PC-3 (cell line): Measurements from ENCODE around the gene FAM110A.

Experiments used
- CTCF ChIP-seq: fragments of 300-600 bp; sonication (generic); conservative IDR thresholded peaks from 2 replicates; pipeline ENCODE4 v1.5.1; 2017; ENCODE audit warnings: antibody characterized with exemption, low read depth, mild to moderate bottlenecking, low read length
- EZH2 ChIP-seq: fragments of 300-600 bp; sonication (generic); IDR thresholded peaks from one replicate; pipeline ENCODE4 v1.6.1; 2017; ENCODE audit warnings: antibody characterized with exemption, mild to moderate bottlenecking, low read length; ENCODE audit not compliant: unreplicated experiment
- EZH2phosphoT487 ChIP-seq: fragments of 300-600 bp; sonication (generic); IDR thresholded peaks from 2 replicates; pipeline ENCODE4 v1.6.1; 2018; ENCODE audit warnings: mild to moderate bottlenecking, antibody characterized with exemption, low read length, borderline replicate concordance

GRCh38 chr20:825710-826421, 7.6 kb upstream of the FAM110A start:
- TF ChIP-seq EZH2: no peak
- no peak for TF ChIP-seq CTCF
- no peak for TF ChIP-seq EZH2phosphoT487
